Superior temporal gyrus (tissue), 1 donor: ENCODE measurements around the gene LRRC8A.

Experiments used
- DNase-seq: peaks from one replicate; pipeline ENCODE4 v3.0.0-alpha.2; 2016; ENCODE audit errors: extremely low spot score

The LRRC8A gene

DNA sequence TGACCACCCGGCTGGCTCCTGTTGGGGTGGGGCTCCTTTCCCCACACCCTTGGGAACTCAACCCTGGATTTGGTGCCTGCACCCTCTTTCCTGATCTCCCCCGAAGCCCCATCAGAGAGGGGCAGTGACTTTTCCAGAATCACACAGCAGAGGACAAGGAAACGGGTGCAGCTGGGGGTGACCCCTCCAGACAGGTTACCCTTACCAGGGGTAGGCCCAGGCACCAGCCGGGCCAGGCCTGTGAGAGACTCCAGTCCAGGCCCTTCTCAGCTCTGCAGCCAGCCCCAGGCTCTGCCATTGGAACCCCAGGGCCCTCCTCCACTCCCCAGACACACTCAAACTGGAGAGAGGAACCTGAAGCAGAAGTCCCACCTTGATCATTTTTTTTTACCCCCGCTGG, 19.9 kb downstream of the LRRC8A start:
- DNase-seq = no peak

DNA sequence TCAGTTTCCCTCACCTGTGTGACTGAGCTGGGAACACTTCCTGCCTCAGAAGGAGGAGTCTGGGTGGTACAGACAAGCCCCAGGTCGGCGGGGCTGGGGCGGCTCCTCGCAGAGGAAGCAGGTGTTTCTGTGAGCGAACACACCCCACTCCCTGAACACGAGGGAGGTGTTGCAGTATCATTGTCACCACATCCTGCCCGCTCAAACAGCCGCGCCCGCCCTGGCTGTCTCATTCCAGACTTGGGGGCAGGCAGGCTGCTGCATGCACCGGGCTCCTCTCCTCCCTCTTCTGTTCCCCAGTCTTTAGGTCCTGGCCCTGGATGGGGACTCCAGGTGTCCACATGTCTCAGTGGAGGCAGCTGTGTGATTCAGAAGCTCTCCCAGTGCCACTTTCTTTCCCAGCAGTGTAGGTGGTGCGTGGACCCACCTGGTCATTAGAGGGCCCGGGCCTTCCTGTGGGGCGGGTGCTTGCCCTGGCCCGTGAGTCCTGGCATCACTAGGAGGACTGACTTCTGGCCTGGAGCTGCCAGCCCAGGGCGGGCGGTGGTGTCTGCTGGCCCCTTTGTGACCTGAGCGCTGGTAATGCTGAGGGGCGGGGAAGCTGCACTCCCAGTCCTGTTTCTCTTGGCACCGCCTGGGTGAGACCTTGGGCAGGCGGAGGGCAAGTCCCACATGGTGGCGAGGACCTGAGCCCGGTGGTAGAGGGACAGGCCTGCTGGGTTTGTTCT, 20.6 kb downstream of the LRRC8A start:
- no peak for DNase-seq

DNA sequence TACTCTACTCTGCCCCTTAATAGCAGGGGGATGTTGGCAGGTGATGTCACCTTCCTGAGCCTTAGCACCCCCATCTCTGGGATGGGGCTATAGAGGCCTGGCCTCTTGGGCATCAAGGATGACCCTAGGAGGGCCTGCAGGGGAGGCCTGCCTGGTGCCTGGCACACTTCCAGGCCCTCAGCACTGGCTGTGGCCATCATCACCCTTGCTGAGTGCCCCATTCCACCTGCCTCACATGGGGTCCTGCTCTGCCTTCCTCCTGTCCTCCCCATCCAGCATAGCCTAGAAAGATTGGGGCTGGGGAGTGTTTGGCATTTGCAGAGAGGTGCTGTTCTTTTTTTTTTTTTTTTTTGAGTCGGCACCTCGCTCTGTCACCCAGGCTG, 21.1 kb downstream of the LRRC8A start:
- no peak for DNase-seq

GRCh38 chr9:128903871-128904620, 22.1 kb downstream of the LRRC8A start:
- no peak for DNase-seq

- no peak for DNase-seq
Measured at GRCh38 chr9:128905964-128906363, 24.0 kb downstream of the LRRC8A start.

- DNase-seq = no peak
Measured at GRCh38 chr9:128906741-128907140, 24.8 kb downstream of the LRRC8A start.

GRCh38 chr9:128908372-128908771, 26.4 kb downstream of the LRRC8A start:
- no peak for DNase-seq

- no peak for DNase-seq
Measured at GRCh38 chr9:128909859-128910258, 27.9 kb downstream of the LRRC8A start.

DNA sequence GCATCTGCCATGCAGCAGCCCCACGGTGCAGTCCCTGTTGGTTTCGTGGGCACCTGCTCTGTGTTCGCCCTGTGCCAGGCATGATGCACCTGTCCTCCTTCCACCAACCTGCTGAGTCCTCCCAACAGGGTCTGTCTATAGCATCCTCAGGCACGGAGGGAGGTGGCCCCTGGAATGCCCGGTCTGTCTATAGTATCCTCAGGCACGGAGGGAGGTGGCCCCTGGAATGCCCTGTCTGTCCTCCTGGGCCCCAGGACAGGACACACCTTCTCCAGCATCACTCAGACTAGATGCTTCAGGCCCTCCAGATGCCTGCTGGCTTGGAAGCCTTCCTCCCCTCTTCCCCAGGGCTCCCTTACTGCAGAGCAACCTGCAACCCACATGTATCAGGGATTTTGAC, 29.0 kb downstream of the LRRC8A start:
- DNase-seq = no peak

GRCh38 chr9:128911529-128912035, 29.6 kb downstream of the LRRC8A start:
- no peak for DNase-seq

- no peak for DNase-seq
Measured at GRCh38 chr9:128912270-128912853, 30.4 kb downstream of the LRRC8A start.

GRCh38 chr9:128913048-128913900, 31.3 kb downstream of the LRRC8A start:
- no peak for DNase-seq

DNA sequence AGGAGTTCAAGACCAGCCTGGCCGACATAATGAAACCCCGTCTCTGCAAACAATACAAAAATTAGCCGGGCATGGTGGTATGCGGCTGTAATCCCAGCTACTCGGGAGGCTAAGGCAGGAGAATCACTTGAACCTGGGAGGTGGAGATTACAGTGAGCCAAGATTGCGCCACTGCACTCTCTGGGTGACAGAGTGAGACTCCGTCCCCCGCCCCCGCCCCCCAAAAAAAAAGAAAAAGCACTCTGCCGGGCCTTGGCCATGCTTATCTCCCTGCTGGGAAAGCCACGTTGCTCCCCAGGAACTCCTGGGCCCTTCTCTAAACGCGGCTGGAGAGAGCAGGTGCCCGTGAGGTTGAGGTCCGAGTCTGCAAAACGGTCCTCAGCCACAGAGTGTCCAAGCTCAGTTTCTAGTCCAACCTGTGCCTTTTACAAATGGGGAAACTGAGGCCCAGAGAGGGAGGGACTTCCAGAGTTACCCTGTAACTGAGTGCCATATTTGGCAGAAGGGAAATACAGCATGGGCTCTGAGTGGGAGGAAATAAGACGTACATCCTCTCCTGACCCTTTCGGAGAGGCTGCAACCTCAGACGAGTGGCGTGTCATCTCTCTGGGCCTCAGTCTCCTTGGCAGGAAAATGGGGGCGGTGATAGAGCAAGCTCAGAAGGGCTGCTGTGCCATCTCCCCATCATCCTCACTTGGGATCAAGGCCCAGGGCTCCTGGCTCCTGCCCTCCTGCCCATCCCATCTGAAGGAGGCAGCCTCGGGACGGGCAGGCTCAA, 32.3 kb downstream of the LRRC8A start:
- DNase-seq = no peak

- DNase-seq = no peak
Measured at GRCh38 chr9:128916204-128916603, 34.3 kb downstream of the LRRC8A start.

- no peak for DNase-seq
Measured at GRCh38 chr9:128916745-128917144, 34.8 kb downstream of the LRRC8A start.

DNA sequence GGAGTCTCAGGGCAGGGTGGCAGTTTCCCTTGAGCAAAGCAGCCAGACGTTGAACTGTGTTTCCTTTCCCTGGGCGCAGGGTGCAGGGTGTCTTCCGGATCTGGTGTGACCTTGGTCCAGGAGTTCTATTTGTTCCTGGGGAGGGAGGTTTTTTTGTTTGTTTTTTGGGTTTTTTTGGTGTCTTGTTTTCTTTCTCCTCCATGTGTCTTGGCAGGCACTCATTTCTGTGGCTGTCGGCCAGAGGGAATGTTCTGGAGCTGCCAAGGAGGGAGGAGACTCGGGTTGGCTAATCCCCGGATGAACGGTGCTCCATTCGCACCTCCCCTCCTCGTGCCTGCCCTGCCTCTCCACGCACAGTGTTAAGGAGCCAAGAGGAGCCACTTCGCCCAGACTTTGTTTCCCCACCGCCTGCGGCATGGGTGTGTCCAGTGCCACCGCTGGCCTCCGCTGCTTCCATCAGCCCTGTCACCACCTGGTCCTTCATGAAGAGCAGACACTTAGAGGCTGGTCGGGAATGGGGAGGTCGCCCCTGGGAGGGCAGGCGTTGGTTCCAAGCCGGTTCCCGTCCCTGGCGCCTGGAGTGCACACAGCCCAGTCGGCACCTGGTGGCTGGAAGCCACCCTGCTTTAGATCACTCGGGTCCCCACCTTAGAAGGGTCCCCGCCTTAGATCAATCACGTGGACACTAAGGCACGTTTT, 35.4 kb downstream of the LRRC8A start:
- peak; percentile 64 for DNase-seq

GRCh38 chr9:128918921-128919320, 37.0 kb downstream of the LRRC8A start:
- no peak for DNase-seq

GRCh38 chr9:128919402-128920089, 37.6 kb downstream of the LRRC8A start:
- no peak for DNase-seq

DNA sequence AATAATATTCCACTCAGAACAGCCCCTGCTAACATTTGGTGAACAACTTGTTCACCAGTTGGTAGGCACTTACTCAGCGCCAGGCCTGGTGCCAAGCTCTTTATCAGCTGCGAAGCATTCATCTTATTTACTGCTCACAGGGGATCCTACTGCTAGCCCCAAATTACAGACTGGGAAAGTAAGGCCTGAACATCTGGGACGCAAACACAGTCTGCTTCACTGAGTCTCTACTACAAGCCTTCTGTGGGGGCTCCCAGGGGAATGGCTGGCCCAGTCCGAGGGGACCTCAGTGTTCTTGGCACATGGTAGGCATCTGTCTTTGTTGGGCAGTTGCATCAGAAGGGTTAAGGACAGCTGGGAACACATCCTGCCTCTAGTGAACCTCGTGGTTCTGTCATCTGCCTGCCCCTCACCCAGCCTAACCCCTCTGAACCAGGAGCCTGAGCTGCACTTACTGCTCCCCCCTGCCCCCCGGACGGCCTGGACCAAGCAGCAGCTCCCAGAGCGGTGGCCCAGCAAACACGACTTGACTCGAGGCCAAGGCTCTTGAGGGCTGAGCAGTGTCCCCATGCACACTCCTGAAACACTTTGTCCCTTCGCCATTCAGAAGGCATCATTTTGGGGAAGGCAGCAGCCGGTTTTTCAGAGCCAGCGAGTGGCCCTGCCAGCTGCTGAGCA, 38.6 kb downstream of the LRRC8A start, which contains the start of gene PHYHD1:
Gene PHYHD1 (plus strand): TSS at position 602 of the 678 bp plus-strand sequence. CDS start 1,342 bp downstream, outside the sequence.
- DNase-seq = peak; percentile 70
